K562 (cell line): ENCODE results near the gene ZNF567. TPM values are rescaled to one million over a fixed set of nuclear protein-coding genes. Genes with fewer than 3 reads are reported as not detected.

Experiments
- ATAC-seq: fragments of 200-7000 bp; cut with Tn5 transposase; 3 replicates; pipeline ENCODE4 v1.9.1; 2020; ENCODE audit warnings: moderate library complexity
- BruUV-seq: library from RNA; stranded (reverse); fragments of 400-500 nt; replicated peaks from 2 replicates; lab custom pipeline; 2021; lab: Mats Ljungman, UMichigan
- CTCF ChIA-PET: fragments of 300-600 bp; formaldehyde crosslinking; extraction: SDS; loops from one replicate; lab custom pipeline; 2021; ENCODE audit warnings: low intra/inter-chr PET ratio; lab: Yijun Ruan, JAX
- POLR2A ChIA-PET: fragments of 300-600, 350-650 bp; sonication (Branson Sonifier 250); formaldehyde crosslinking; extraction: SDS; loops from one replicate; lab custom pipeline; 2021; ENCODE audit warnings: antibody characterized with exemption, inconsistent platforms; lab: Yijun Ruan, JAX
- DNase-seq, 4 experiments: peaks; one replicate each; pipeline versions ENCODE4 v3.0.0 to v3.0.0-alpha.2; 2011 to 2018; ENCODE audit warnings: low spot score in 3 of 4, mixed read lengths in 3 of 4; ENCODE audit errors: extremely low read depth in 1 of 4
- FAIRE-seq: peaks from 2 replicates; lab custom pipeline; 2011; peaks lifted over from hg19 to GRCh38; lab: Jason Lieb, UNC
- H2AFZ ChIP-seq: 2 replicates; pipeline ENCODE4 v1.6.0; 2011; ENCODE audit warnings: low read depth, low read length, control low read depth, inconsistent platforms
- H3K27ac ChIP-seq: fragments of 200-600 bp; 3 replicates; pipeline ENCODE4 v1.8.0; 2011; ENCODE audit warnings: low read depth, mild to moderate bottlenecking, control low read depth, inconsistent platforms, low read length, moderate library complexity, mixed read lengths; ENCODE audit errors: extremely low read depth
- H3K27me3 ChIP-seq, 2 experiments: fragments of 300-600 bp in 1 of 2; 2 replicates in 1 of 2; 3 replicates in 1 of 2; pipeline versions ENCODE4 v1.6.0 to v1.8.0; 2011; ENCODE audit warnings: inconsistent platforms in 2 of 2, low read length in 2 of 2, mild to moderate bottlenecking in 1 of 2, mixed read lengths in 1 of 2, moderate library complexity in 1 of 2; ENCODE audit not compliant: control insufficient read depth in 2 of 2, insufficient read depth in 2 of 2
- H3K36me3 ChIP-seq: fragments of 300-600 bp; 3 replicates; pipeline ENCODE4 v1.8.0; 2011; ENCODE audit warnings: mild to moderate bottlenecking, low read length, inconsistent platforms; ENCODE audit not compliant: control insufficient read depth, insufficient read depth
- H3K4me1 ChIP-seq, 2 experiments: fragments of 200-600 bp in 1 of 2; replicated peaks in 1 of 2; 2 replicates in 1 of 2; 3 replicates in 1 of 2; pipeline versions ENCODE4 v1.5.1 to v1.8.0; 2011; ENCODE audit warnings: inconsistent platforms in 2 of 2, low read length in 2 of 2, mild to moderate bottlenecking in 1 of 2, mixed read lengths in 1 of 2, moderate library complexity in 1 of 2; ENCODE audit not compliant: control insufficient read depth in 2 of 2, insufficient read depth in 2 of 2
- H3K4me2 ChIP-seq: 2 replicates; pipeline ENCODE4 v1.6.1; 2011; ENCODE audit warnings: low read length, control low read depth, inconsistent platforms, mixed read lengths; ENCODE audit not compliant: insufficient read depth
- H3K4me3 ChIP-seq: fragments of 200-600 bp; sonication (generic), shearing (Covaris generic); 2 replicates; pipeline ENCODE4 v1.5.1; 2016; ENCODE audit warnings: control low read depth, inconsistent platforms
- H3K79me2 ChIP-seq: fragments of 200-600 bp; 3 replicates; pipeline ENCODE4 v1.8.0; 2011; ENCODE audit warnings: low read length, inconsistent platforms; ENCODE audit not compliant: control insufficient read depth, insufficient read depth
- H3K9ac ChIP-seq, 2 experiments: 2 replicates each; pipeline versions ENCODE4 v1.6.0 to v1.6.1; 2011; ENCODE audit warnings: low read depth in 2 of 2, low read length in 2 of 2, control low read depth in 1 of 2, inconsistent platforms in 1 of 2, mild to moderate bottlenecking in 1 of 2, mixed read lengths in 1 of 2; ENCODE audit not compliant: insufficient read depth in 1 of 2
- H3K9me1 ChIP-seq: one replicate; pipeline ENCODE4 v1.6.0; 2011; ENCODE audit warnings: inconsistent platforms, mild to moderate bottlenecking, low read length, moderate library complexity; ENCODE audit not compliant: control insufficient read depth, insufficient read depth
- H3K9me3 ChIP-seq: replicated peaks from 2 replicates; pipeline ENCODE4 v1.5.1; 2011; ENCODE audit warnings: low read depth, low read length, inconsistent platforms; ENCODE audit not compliant: control insufficient read depth, insufficient read depth
- H4K20me1 ChIP-seq: replicated peaks from 2 replicates; pipeline ENCODE4 v1.6.1; 2011; ENCODE audit warnings: low read length, inconsistent platforms, mixed read lengths; ENCODE audit not compliant: control insufficient read depth, insufficient read depth
- GATAD2A ChIP-seq: fragments of 450-650 bp; IDR thresholded peaks from 2 replicates; pipeline ENCODE4 v1.6.1; 2017
- MAFK ChIP-seq: IDR thresholded peaks from 2 replicates; pipeline ENCODE4 v1.6.1; 2011; ENCODE audit warnings: low read length, improper control_type of control experiment
- MCM5 ChIP-seq: fragments of 450-650 bp; IDR thresholded peaks from 2 replicates; pipeline ENCODE4 v1.6.1; 2016; ENCODE audit warnings: low read depth
- NFIC ChIP-seq: fragments of 450-650 bp; IDR thresholded peaks from 2 replicates; pipeline ENCODE4 v1.6.1; 2017; ENCODE audit warnings: mild to moderate bottlenecking, inconsistent platforms
- NFYB ChIP-seq: IDR thresholded peaks from 2 replicates; pipeline ENCODE4 v1.6.1; 2011; ENCODE audit warnings: mild to moderate bottlenecking, moderate library complexity; ENCODE audit not compliant: insufficient read length; ENCODE audit errors: extremely low read depth
- PTBP1 ChIP-seq: fragments of 200-400 bp; formaldehyde crosslinking; IDR thresholded peaks from 2 replicates; pipeline ENCODE4 v1.6.1; 2017; ENCODE audit warnings: low read depth, low read length
- RBM14 ChIP-seq: fragments of 200-400 bp; formaldehyde crosslinking; IDR thresholded peaks from 2 replicates; pipeline ENCODE4 v1.6.1; 2018; ENCODE audit warnings: low read depth, mild to moderate bottlenecking, low read length, moderate library complexity, borderline replicate concordance; ENCODE audit not compliant: insufficient read depth
- ZNF174 ChIP-seq: fragments of 250-450 bp; sonication (Bioruptor Pico); IDR thresholded peaks from 2 replicates; pipeline ENCODE4 v1.4.0; 2020; ENCODE audit warnings: mild to moderate bottlenecking
- WGBS: fragments of 100-300 bp; shearing (Covaris generic); methylation state at CpG from one replicate; pipeline ENCODE4 v1.1.6; 2016; ENCODE audit warnings: low coverage, mixed read lengths; ENCODE audit not compliant: insufficient coverage; ENCODE audit errors: missing lambda C conversion rate; 5-methylcytosine and 5-hydroxymethylcytosine counted together
- in situ Hi-C: fragments of 300-500 bp; cut with MboI; formaldehyde crosslinking; loops from 4 replicates; pipeline ENCODE4 v1.15.0; 2018; ENCODE audit warnings: inconsistent platforms, mixed read lengths
- intact Hi-C: fragments of 100-400 bp; cut with micrococcal nuclease; formaldehyde crosslinking; loops from 2 replicates; pipeline ENCODE4 v1.14.2; 2022
- polyA plus RNA-seq, 8 experiments: library from polyadenylated mRNA; depleted of rRNA in 4 of 8; stranded (reverse) in 5 of 8; unstranded in 3 of 8; fragments of >200 nt; fragmentation: Nextera tagmentation in 2 of 8; fragmentation: Illumina TruSeq in 1 of 8; extraction: Ambion mirVana in 2 of 8; extraction: Trizol in 1 of 8; gene quantifications; 2 replicates each; pipeline versions ENCODE4 v1.2.1 to v1.2.3, GENCODE V29; 2011 to 2014; ENCODE audit warnings: inconsistent platforms in 1 of 8, missing spikeins in 1 of 8
- total RNA-seq, 7 experiments: library from RNA; depleted of rRNA in 6 of 7; stranded (reverse); fragments of >200 nt in 6 of 7; fragmentation: Illumina TruSeq in 2 of 7; extraction: Trizol in 2 of 7; gene quantifications; 2 replicates each; pipeline versions ENCODE4 v1.2.1 to v1.2.3, GENCODE V29; 2011 to 2021; ENCODE audit warnings: low replicate concordance in 1 of 7
- TF ChIP-seq, protein P1 (sequence below), 2 experiments: fragments of 450-650 bp; conservative IDR thresholded peaks; 2 replicates each; pipeline ENCODE4 v1.6.1; 2017; ENCODE audit warnings: mild to moderate bottlenecking in 2 of 2, moderate library complexity in 2 of 2
- TF ChIP-seq, protein P2 (sequence below): sonication (generic); formaldehyde crosslinking; IDR thresholded peaks from 2 replicates; pipeline ENCODE4 v1.8.1; 2023; ENCODE audit warnings: mild to moderate bottlenecking, missing genetic modification reagents
- TF ChIP-seq, protein P3 (sequence below), 2 experiments: IDR thresholded peaks; 2 replicates each; pipeline ENCODE4 v1.6.1; 2012; ENCODE audit warnings: improper control_type of control experiment in 2 of 2, low read depth in 2 of 2, low read length in 2 of 2, borderline replicate concordance in 1 of 2

The ZNF567 gene
- total and polyA plus RNA-seq, 9 of the 15 experiments (the other 6 are each of a cell fraction or from before 2014, with no cell fraction given), result 3.1 to 11.5 (median 7.4) TPM

DNA sequence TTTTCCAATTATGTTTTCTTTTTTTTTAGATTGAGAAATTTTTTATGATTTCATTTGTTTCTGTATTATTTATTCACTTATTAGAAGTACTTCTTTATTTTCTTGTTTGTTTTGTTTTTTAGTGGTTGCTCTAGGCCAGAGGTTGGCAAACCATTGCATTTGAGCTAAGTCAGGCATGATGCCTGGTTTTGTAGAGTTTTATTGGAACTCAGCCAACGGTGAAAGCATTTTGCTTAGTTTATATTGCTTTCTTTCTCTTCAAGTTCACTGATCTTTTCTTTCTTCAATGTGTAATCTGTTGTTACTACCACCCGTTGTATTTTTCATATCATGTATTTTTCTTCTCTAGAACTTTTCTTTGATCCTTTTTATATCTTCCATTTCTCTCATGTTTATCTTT, 19.7 kb downstream of the ZNF567 start:
- H3K79me2 ChIP-seq, result peaks cover 7% of the 10 kb centered on the region; the same call in 1 of the 3 replicates
- H4K20me1 ChIP-seq, result no peaks in the 10 kb centered on the region
- in situ Hi-C loops, result no loop called here
- no peak for ATAC-seq
- intact Hi-C loops, result no loop called here
- no peak overlapping the region for H3K4me2 ChIP-seq
- no peaks in the 10 kb centered on the region for H3K4me1 ChIP-seq
- H3K9me1 ChIP-seq, result no peaks in the 10 kb centered on the region
- no peak overlapping the region for H3K9ac ChIP-seq
- no TSS peak for BruUV-seq
- no peaks in the 10 kb centered on the region for H3K27me3 ChIP-seq
- peaks cover 4% of the 10 kb centered on the region; the same call in 1 of the 2 replicates for H3K9me3 ChIP-seq
- no peak overlapping the region for H2AFZ ChIP-seq
- no peak for FAIRE-seq
- H3K36me3 ChIP-seq, result peaks cover under 1% of the 10 kb centered on the region; the same call in 1 of the 3 replicates
- TF ChIP-seq NFIC, result peak; percentile 53
- TF ChIP-seq, protein P1, sequence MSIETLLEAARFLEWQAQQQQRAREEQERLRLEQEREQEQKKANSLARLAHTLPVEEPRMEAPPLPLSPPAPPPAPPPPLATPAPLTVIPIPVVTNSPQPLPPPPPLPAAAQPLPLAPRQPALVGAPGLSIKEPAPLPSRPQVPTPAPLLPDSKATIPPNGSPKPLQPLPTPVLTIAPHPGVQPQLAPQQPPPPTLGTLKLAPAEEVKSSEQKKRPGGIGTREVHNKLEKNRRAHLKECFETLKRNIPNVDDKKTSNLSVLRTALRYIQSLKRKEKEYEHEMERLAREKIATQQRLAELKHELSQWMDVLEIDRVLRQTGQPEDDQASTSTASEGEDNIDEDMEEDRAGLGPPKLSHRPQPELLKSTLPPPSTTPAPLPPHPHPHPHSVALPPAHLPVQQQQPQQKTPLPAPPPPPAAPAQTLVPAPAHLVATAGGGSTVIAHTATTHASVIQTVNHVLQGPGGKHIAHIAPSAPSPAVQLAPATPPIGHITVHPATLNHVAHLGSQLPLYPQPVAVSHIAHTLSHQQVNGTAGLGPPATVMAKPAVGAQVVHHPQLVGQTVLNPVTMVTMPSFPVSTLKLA (conservative IDR thresholded peaks at IDR 0.05), result no peak
- TF ChIP-seq, all 486 proteins: peak for 1
- ChIA-PET POLR2A (no interaction called here), CTCF (no interaction called here)
- 18% methylated on average over 2 of the region's 2 CpGs for WGBS
- no peak for DNase-seq
- Histone ChIP-seq H3K4me3 (no peak overlapping the region), H3K27ac (no peak overlapping the region)

DNA sequence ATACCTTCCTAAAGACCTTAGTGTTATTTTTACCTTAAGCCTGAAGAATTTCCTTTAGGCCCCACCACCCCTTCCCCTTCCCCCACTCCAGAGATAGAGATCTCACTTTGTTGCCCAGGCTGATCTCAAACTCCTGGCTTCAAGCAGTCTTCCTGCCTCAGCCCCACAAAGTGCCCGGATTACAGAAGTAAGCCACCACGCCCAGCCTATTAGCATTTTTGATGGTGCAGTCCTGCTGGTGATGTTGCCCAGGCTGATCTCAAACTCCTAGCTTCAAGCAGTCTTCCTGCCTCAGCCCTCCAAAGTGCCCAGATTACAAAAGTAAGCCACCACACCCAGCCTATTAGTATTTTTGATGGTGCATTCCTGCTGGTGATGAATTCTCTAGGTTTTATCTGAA, 22.0 kb downstream of the ZNF567 start:
- intact Hi-C loops (no loop called here), in situ Hi-C loops (no loop called here)
- Histone ChIP-seq H3K4me2 (no peak overlapping the region), H3K9ac (no peak overlapping the region), H3K4me1 (no peaks in the 10 kb centered on the region), H3K79me2 (peaks cover 7% of the 10 kb centered on the region; the same call in 1 of the 3 replicates), H3K36me3 (peaks cover 15% of the 10 kb centered on the region; the same call in 2 of the 3 replicates), H3K4me3 (no peak overlapping the region), H4K20me1 (no peaks in the 10 kb centered on the region), H2AFZ (no peak overlapping the region), H3K9me3 (peaks cover 6% of the 10 kb centered on the region; the same call in 1 of the 2 replicates), H3K9me1 (no peaks in the 10 kb centered on the region), H3K27ac (no peak overlapping the region), H3K27me3 (no peaks in the 10 kb centered on the region)
- FAIRE-seq, result no peak
- no peak for ATAC-seq
- no TSS peak for BruUV-seq
- WGBS, result 40% methylated on average over 2 of the region's 2 CpGs
- ChIA-PET POLR2A (no interaction called here), CTCF (no interaction called here)
- no peak for DNase-seq
- TF ChIP-seq ZNF174 (CRISPR knock-in tag) (no peak), RBM14 (no peak), PTBP1 (no peak), GATAD2A (no peak), MAFK (no peak), MCM5 (no peak), NFYB (no peak)
- TF ChIP-seq, protein P2, sequence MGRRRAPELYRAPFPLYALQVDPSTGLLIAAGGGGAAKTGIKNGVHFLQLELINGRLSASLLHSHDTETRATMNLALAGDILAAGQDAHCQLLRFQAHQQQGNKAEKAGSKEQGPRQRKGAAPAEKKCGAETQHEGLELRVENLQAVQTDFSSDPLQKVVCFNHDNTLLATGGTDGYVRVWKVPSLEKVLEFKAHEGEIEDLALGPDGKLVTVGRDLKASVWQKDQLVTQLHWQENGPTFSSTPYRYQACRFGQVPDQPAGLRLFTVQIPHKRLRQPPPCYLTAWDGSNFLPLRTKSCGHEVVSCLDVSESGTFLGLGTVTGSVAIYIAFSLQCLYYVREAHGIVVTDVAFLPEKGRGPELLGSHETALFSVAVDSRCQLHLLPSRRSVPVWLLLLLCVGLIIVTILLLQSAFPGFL (CRISPR knock-in tag), result no peak
- TF ChIP-seq, protein P3, sequence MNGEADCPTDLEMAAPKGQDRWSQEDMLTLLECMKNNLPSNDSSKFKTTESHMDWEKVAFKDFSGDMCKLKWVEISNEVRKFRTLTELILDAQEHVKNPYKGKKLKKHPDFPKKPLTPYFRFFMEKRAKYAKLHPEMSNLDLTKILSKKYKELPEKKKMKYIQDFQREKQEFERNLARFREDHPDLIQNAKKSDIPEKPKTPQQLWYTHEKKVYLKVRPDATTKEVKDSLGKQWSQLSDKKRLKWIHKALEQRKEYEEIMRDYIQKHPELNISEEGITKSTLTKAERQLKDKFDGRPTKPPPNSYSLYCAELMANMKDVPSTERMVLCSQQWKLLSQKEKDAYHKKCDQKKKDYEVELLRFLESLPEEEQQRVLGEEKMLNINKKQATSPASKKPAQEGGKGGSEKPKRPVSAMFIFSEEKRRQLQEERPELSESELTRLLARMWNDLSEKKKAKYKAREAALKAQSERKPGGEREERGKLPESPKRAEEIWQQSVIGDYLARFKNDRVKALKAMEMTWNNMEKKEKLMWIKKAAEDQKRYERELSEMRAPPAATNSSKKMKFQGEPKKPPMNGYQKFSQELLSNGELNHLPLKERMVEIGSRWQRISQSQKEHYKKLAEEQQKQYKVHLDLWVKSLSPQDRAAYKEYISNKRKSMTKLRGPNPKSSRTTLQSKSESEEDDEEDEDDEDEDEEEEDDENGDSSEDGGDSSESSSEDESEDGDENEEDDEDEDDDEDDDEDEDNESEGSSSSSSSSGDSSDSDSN (IDR thresholded peaks at IDR 0.05; ENCODE audit: borderline replicate concordance in 1 of 2, low read depth in 2 of 2, low read length in 2 of 2), result no peak
